GM23338 (cell line): Measurements from ENCODE around the gene BHLHA15. TPM values are rescaled to one million over a fixed set of nuclear protein-coding genes. Genes with fewer than 3 reads are reported as not detected.

Experiments
- ATAC-seq: fragments of 200-7000 bp; cut with Tn5 transposase; 3 replicates; pipeline ENCODE4 v1.9.1; 2020
- DNase-seq: peaks from one replicate; pipeline ENCODE4 v3.0.0-alpha.2; 2015; ENCODE audit warnings: low spot score
- H2AFZ ChIP-seq: fragments of 200-600 bp; sonication (generic); 2 replicates; pipeline ENCODE4 v1.8.0; 2016; ENCODE audit warnings: antibody characterized with exemption, mild to moderate bottlenecking, moderate library complexity
- H3F3A ChIP-seq: fragments of 200-600 bp; sonication (generic); replicated peaks from 2 replicates; pipeline ENCODE4 v1.8.0; 2017; ENCODE audit warnings: antibody characterized with exemption, mixed run types, low read depth
- H3K27ac ChIP-seq: fragments of 200-600 bp; sonication (generic); 2 replicates; pipeline ENCODE4 v1.6.1; 2016; ENCODE audit warnings: low read depth
- H3K27me3 ChIP-seq: fragments of 200-600 bp; sonication (generic); 2 replicates; pipeline ENCODE4 v1.8.0; 2016; ENCODE audit warnings: mild to moderate bottlenecking, mixed run types, moderate library complexity; ENCODE audit not compliant: insufficient read depth
- H3K36me3 ChIP-seq: fragments of 200-600 bp; sonication (generic); 2 replicates; pipeline ENCODE4 v1.8.0; 2016; ENCODE audit warnings: mild to moderate bottlenecking; ENCODE audit not compliant: insufficient read depth
- H3K4me1 ChIP-seq: fragments of 200-600 bp; sonication (generic); 2 replicates; pipeline ENCODE4 v1.8.0; 2016; ENCODE audit warnings: mild to moderate bottlenecking, moderate library complexity; ENCODE audit not compliant: insufficient read depth
- H3K4me2 ChIP-seq: fragments of 200-600 bp; sonication (generic); 2 replicates; pipeline ENCODE4 v1.7.1; 2017; ENCODE audit warnings: mixed run types
- H3K4me3 ChIP-seq: fragments of 200-600 bp; sonication (generic); 2 replicates; pipeline ENCODE4 v1.6.1; 2016; ENCODE audit warnings: mixed run types
- H3K79me2 ChIP-seq: fragments of 200-600 bp; sonication (generic); replicated peaks from 2 replicates; pipeline ENCODE4 v1.8.0; 2017; ENCODE audit warnings: mild to moderate bottlenecking; ENCODE audit not compliant: insufficient read depth
- H3K9me2 ChIP-seq: fragments of 200-600 bp; sonication (generic); 2 replicates; pipeline ENCODE4 v1.8.0; 2017; ENCODE audit not compliant: insufficient read depth
- H4K20me1 ChIP-seq: fragments of 200-600 bp; sonication (generic); replicated peaks from 2 replicates; pipeline ENCODE4 v1.8.0; 2017; ENCODE audit warnings: mild to moderate bottlenecking; ENCODE audit not compliant: insufficient read depth
- H3K27ac Mint-ChIP-seq: 2 replicates; pipeline ENCODE4 v1.8.0; 2020; ENCODE audit warnings: inconsistent platforms, mild to moderate bottlenecking, moderate library complexity, mixed read lengths
- H3K27me3 Mint-ChIP-seq: 3 replicates; pipeline ENCODE4 v1.8.0; 2022; ENCODE audit warnings: low read depth, mild to moderate bottlenecking, moderate library complexity, mixed read lengths, inconsistent platforms; ENCODE audit not compliant: insufficient read depth, poor library complexity
- H3K36me3 Mint-ChIP-seq: 3 replicates; pipeline ENCODE4 v1.8.0; 2021; ENCODE audit warnings: low read depth, mild to moderate bottlenecking, inconsistent platforms, moderate library complexity, mixed read lengths
- H3K4me1 Mint-ChIP-seq: 3 replicates; pipeline ENCODE4 v1.8.0; 2020; ENCODE audit warnings: mild to moderate bottlenecking, inconsistent platforms, mixed read lengths
- H3K4me3 Mint-ChIP-seq: 3 replicates; pipeline ENCODE4 v1.8.0; 2021; ENCODE audit warnings: moderate library complexity, mild to moderate bottlenecking, inconsistent platforms, mixed read lengths
- H3K9me3 Mint-ChIP-seq: 3 replicates; pipeline ENCODE4 v1.8.0; 2020; ENCODE audit warnings: moderate library complexity, mild to moderate bottlenecking, inconsistent platforms, mixed read lengths
- CREB1 ChIP-seq: fragments of 250-450 bp; sonication (Bioruptor Pico); IDR thresholded peaks from 2 replicates; pipeline ENCODE4 v1.5.0; 2020; ENCODE audit warnings: low read depth, mild to moderate bottlenecking, moderate library complexity
- CTCF ChIP-seq, 2 experiments: fragments of 200-600 bp in 1 of 2; sonication (generic) in 1 of 2; conservative IDR thresholded peaks; 2 replicates each; pipeline versions ENCODE4 v1.5.1 to v1.6.1; 2016 to 2017; ENCODE audit warnings: antibody characterized with exemption in 2 of 2, low read depth in 2 of 2, mild to moderate bottlenecking in 2 of 2, moderate library complexity in 1 of 2
- ETS1 ChIP-seq: IDR thresholded peaks from 2 replicates; pipeline ENCODE4 v1.6.1; 2016; ENCODE audit warnings: antibody characterized with exemption
- EZH2 ChIP-seq: fragments of 200-600 bp; sonication (generic); IDR thresholded peaks from one replicate; pipeline ENCODE4 v1.8.0; 2017; ENCODE audit warnings: antibody characterized with exemption, mild to moderate bottlenecking, low read depth; ENCODE audit not compliant: unreplicated experiment
- EZH2phosphoT487 ChIP-seq: fragments of 200-600 bp; sonication (generic); IDR thresholded peaks from one replicate; pipeline ENCODE4 v1.8.1; 2018; ENCODE audit warnings: antibody characterized with exemption; ENCODE audit not compliant: unreplicated experiment
- JUNB ChIP-seq: IDR thresholded peaks from one replicate; pipeline ENCODE4 v1.6.1; 2016; ENCODE audit warnings: antibody characterized with exemption; ENCODE audit not compliant: unreplicated experiment
- NANOG ChIP-seq: IDR thresholded peaks from 2 replicates; pipeline ENCODE4 v1.6.1; 2016; ENCODE audit warnings: antibody characterized with exemption, borderline replicate concordance
- POLR2AphosphoS5 ChIP-seq: IDR thresholded peaks from 2 replicates; pipeline ENCODE4 v1.6.1; 2016; ENCODE audit warnings: antibody characterized with exemption, low read depth
- REST ChIP-seq: IDR thresholded peaks from one replicate; pipeline ENCODE4 v1.6.1; 2018; ENCODE audit warnings: antibody characterized with exemption; ENCODE audit not compliant: unreplicated experiment
- ZNF331 ChIP-seq: fragments of 250-450 bp; sonication (Bioruptor Pico); IDR thresholded peaks from 2 replicates; pipeline ENCODE4 v1.5.0; 2020; ENCODE audit warnings: low read depth, mild to moderate bottlenecking, moderate library complexity
- ZNF462 ChIP-seq: fragments of 250-450 bp; sonication (Bioruptor Pico); IDR thresholded peaks from 2 replicates; pipeline ENCODE4 v1.5.0; 2020; ENCODE audit warnings: mild to moderate bottlenecking, moderate library complexity
- polyA plus RNA-seq: library from polyadenylated mRNA; unstranded; fragments of >200 nt; fragmentation: Nextera tagmentation; extraction: Ambion mirVana; gene quantifications from 2 replicates; pipeline ENCODE4 v1.2.1, GENCODE V29; 2016
- total RNA-seq: library from RNA; depleted of rRNA; stranded (reverse); fragments of >200 nt; shearing (Covaris generic); gene quantifications from 2 replicates; pipeline ENCODE4 v1.2.3, GENCODE V29; 2014

Gene BHLHA15
- total and polyA plus RNA-seq, 2 experiments from 2014 or later = 1.4 to 8.3 TPM

- H3K36me3 Mint-ChIP-seq = no peaks in the 10 kb centered on the region
- H3K27ac ChIP-seq = no peak overlapping the region
- H3K79me2 ChIP-seq = no peaks in the 10 kb centered on the region
- H2AFZ ChIP-seq = no peak overlapping the region
- H3K4me2 ChIP-seq = no peak overlapping the region
- no peaks in the 10 kb centered on the region for H4K20me1 ChIP-seq
- no peaks in the 10 kb centered on the region for H3K36me3 ChIP-seq
- no peaks in the 10 kb centered on the region for H3F3A ChIP-seq
- no peak overlapping the region for H3K4me3 ChIP-seq
- no peaks in the 10 kb centered on the region for H3K27me3 ChIP-seq
- H3K4me1 ChIP-seq = no peaks in the 10 kb centered on the region
- no peak overlapping the region for H3K4me3 Mint-ChIP-seq
- no peaks in the 10 kb centered on the region for H3K4me1 Mint-ChIP-seq
- H3K9me2 ChIP-seq = no peaks in the 10 kb centered on the region
- TF ChIP-seq NANOG = no peak
- no peak for TF ChIP-seq JUNB
- TF ChIP-seq EZH2 = no peak
- no peak for TF ChIP-seq CTCF (conservative IDR thresholded peaks at IDR 0.05; ENCODE audit: low read depth in 2 of 2)
- TF ChIP-seq REST = no peak
- no peak for TF ChIP-seq ZNF462 (CRISPR knock-in tag)
- TF ChIP-seq CREB1 (CRISPR knock-in tag) = no peak
- TF ChIP-seq ETS1 = no peak
- no peak for TF ChIP-seq POLR2AphosphoS5
- TF ChIP-seq ZNF331 = no peak
- TF ChIP-seq EZH2phosphoT487 = no peak
- H3K27ac Mint-ChIP-seq = no peak overlapping the region
- DNase-seq (no peak), ATAC-seq (no peak)
- H3K9me3 Mint-ChIP-seq = no peaks in the 10 kb centered on the region
- peaks cover 8% of the 10 kb centered on the region for H3K27me3 Mint-ChIP-seq
These were observed 19.7 kb downstream of the BHLHA15 start for GRCh38 chr7:98230746-98231471.
